ENCODE data around the gene LHPP. TPM values are rescaled to one million over a fixed set of nuclear protein-coding genes. Genes with fewer than 3 reads are reported as not detected.

LHPP gene
- total and polyA plus RNA-seq, 2 experiments from 2014 or later, result 19.0 to 22.9 TPM

GRCh38 chr10:124472071-124472470 is 10.4 kb downstream of the LHPP start:
- H3K4me3 ChIP-seq, result no peak overlapping the region
- no peaks in the 10 kb centered on the region for H3F3A ChIP-seq (ENCODE audit: insufficient read depth)
- no peaks in the 10 kb centered on the region for H3K9me3 ChIP-seq (ENCODE audit: low read depth)
- no peaks in the 10 kb centered on the region for H3K9me2 ChIP-seq (ENCODE audit: insufficient read depth)
- WGBS, 2 experiments (ENCODE audit: low coverage in 1 of 2, low lambda C conversion rate in 2 of 2, missing lambda C conversion rate in 2 of 2), result 80 to 85% methylated on average over 6 of the region's 6 CpGs
- no peaks in the 10 kb centered on the region for H3K79me2 ChIP-seq (ENCODE audit: insufficient read depth)
- no peak overlapping the region for H2AFZ ChIP-seq
- no peaks in the 10 kb centered on the region for H3K27me3 ChIP-seq (replicated peaks; ENCODE audit: insufficient read depth)
- no peaks in the 10 kb centered on the region for H3K4me1 ChIP-seq (ENCODE audit: insufficient read depth)
- no peaks in the 10 kb centered on the region for H3K36me3 ChIP-seq (ENCODE audit: low read depth)
- no peak overlapping the region for H3K4me2 ChIP-seq (ENCODE audit: unreplicated experiment)
- no peaks in the 10 kb centered on the region for H4K20me1 ChIP-seq (ENCODE audit: insufficient read depth)
- no peak for DNase-seq
- H3K27ac ChIP-seq, result no peak overlapping the region
- no peak overlapping the region for H3K9ac ChIP-seq
- in situ Hi-C loops (cut with MboI), result no loop called here
- TF ChIP-seq EZH2phosphoT487 (IDR thresholded peaks at IDR 0.05; ENCODE audit: insufficient read depth, low read depth) (no peak), EZH2 (IDR thresholded peaks at IDR 0.05; ENCODE audit: insufficient read depth, poor library complexity, severe bottlenecking) (no peak)

- no peak for TF ChIP-seq EZH2 (IDR thresholded peaks at IDR 0.05; ENCODE audit: insufficient read depth, poor library complexity, severe bottlenecking)
- no peak for TF ChIP-seq EZH2phosphoT487 (IDR thresholded peaks at IDR 0.05; ENCODE audit: insufficient read depth, low read depth)
- no peak overlapping the region for H3K4me3 ChIP-seq
- in situ Hi-C loops (cut with MboI), result no loop called here
Measured at GRCh38 chr10:124473070-124473469, 11.4 kb downstream of the LHPP start.

GRCh38 chr10:124474514-124475070 is 13.0 kb downstream of the LHPP start:
- Histone ChIP-seq H3F3A (ENCODE audit: insufficient read depth) (no peaks in the 10 kb centered on the region), H3K36me3 (ENCODE audit: low read depth) (no peaks in the 10 kb centered on the region), H3K9me3 (ENCODE audit: low read depth) (no peaks in the 10 kb centered on the region), H3K79me2 (ENCODE audit: insufficient read depth) (no peaks in the 10 kb centered on the region), H3K27me3 (replicated peaks; ENCODE audit: insufficient read depth) (no peaks in the 10 kb centered on the region), H3K27ac (no peak overlapping the region), H3K4me3 (no peak overlapping the region), H3K9me2 (ENCODE audit: insufficient read depth) (no peaks in the 10 kb centered on the region), H3K9ac (no peak overlapping the region), H2AFZ (no peak overlapping the region), H3K4me1 (ENCODE audit: insufficient read depth) (no peaks in the 10 kb centered on the region), H3K4me2 (ENCODE audit: unreplicated experiment) (no peak overlapping the region), H4K20me1 (ENCODE audit: insufficient read depth) (no peaks in the 10 kb centered on the region)
- TF ChIP-seq EZH2 (IDR thresholded peaks at IDR 0.05; ENCODE audit: insufficient read depth, poor library complexity, severe bottlenecking), result no peak
- TF ChIP-seq EZH2phosphoT487 (IDR thresholded peaks at IDR 0.05; ENCODE audit: insufficient read depth, low read depth), result no peak
- in situ Hi-C loops (cut with MboI), result no loop called here
- no peak for DNase-seq
- WGBS, 2 experiments (ENCODE audit: low coverage in 1 of 2, low lambda C conversion rate in 2 of 2, missing lambda C conversion rate in 2 of 2), result 49 to 66% methylated on average over 8 to 9 of the region's 9 CpGs

More at GRCh38 chr10:124473070-124473469, 11.4 kb downstream of the LHPP start:
- no peak overlapping the region for H3K27ac ChIP-seq
- H3K9me2 ChIP-seq (ENCODE audit: insufficient read depth), result no peaks in the 10 kb centered on the region
- H3K9ac ChIP-seq, result no peak overlapping the region
- no peaks in the 10 kb centered on the region for H3F3A ChIP-seq (ENCODE audit: insufficient read depth)
- DNase-seq, result no peak
- no peaks in the 10 kb centered on the region for H3K4me1 ChIP-seq (ENCODE audit: insufficient read depth)
- no peaks in the 10 kb centered on the region for H4K20me1 ChIP-seq (ENCODE audit: insufficient read depth)
- 52 to 78% methylated on average over 3 of the region's 3 CpGs for WGBS, 2 experiments (ENCODE audit: low coverage in 1 of 2, low lambda C conversion rate in 2 of 2, missing lambda C conversion rate in 2 of 2)
- H3K9me3 ChIP-seq (ENCODE audit: low read depth), result no peaks in the 10 kb centered on the region
- no peaks in the 10 kb centered on the region for H3K27me3 ChIP-seq (replicated peaks; ENCODE audit: insufficient read depth)
- H2AFZ ChIP-seq, result no peak overlapping the region
- no peak overlapping the region for H3K4me2 ChIP-seq (ENCODE audit: unreplicated experiment)
- no peaks in the 10 kb centered on the region for H3K36me3 ChIP-seq (ENCODE audit: low read depth)
- no peaks in the 10 kb centered on the region for H3K79me2 ChIP-seq (ENCODE audit: insufficient read depth)

GRCh38 chr10:124476043-124476725 is 14.6 kb downstream of the LHPP start:
- no peaks in the 10 kb centered on the region for H3K79me2 ChIP-seq (ENCODE audit: insufficient read depth)
- no peak overlapping the region for H3K27ac ChIP-seq
- no peaks in the 10 kb centered on the region for H3F3A ChIP-seq (ENCODE audit: insufficient read depth)
- in situ Hi-C loops (cut with MboI), result no loop called here
- no peak overlapping the region for H3K9ac ChIP-seq
- no peaks in the 10 kb centered on the region for H3K9me2 ChIP-seq (ENCODE audit: insufficient read depth)
- no peaks in the 10 kb centered on the region for H3K36me3 ChIP-seq (ENCODE audit: low read depth)
- TF ChIP-seq EZH2 (IDR thresholded peaks at IDR 0.05; ENCODE audit: insufficient read depth, poor library complexity, severe bottlenecking) (no peak), EZH2phosphoT487 (IDR thresholded peaks at IDR 0.05; ENCODE audit: insufficient read depth, low read depth) (no peak)
- H2AFZ ChIP-seq, result no peak overlapping the region
- no peak overlapping the region for H3K4me3 ChIP-seq
- DNase-seq, result no peak
- no peak overlapping the region for H3K4me2 ChIP-seq (ENCODE audit: unreplicated experiment)
- no peaks in the 10 kb centered on the region for H3K27me3 ChIP-seq (replicated peaks; ENCODE audit: insufficient read depth)
- H3K4me1 ChIP-seq (ENCODE audit: insufficient read depth), result no peaks in the 10 kb centered on the region
- H3K9me3 ChIP-seq (ENCODE audit: low read depth), result no peaks in the 10 kb centered on the region
- no peaks in the 10 kb centered on the region for H4K20me1 ChIP-seq (ENCODE audit: insufficient read depth)
- 93 to 95% methylated on average over 23 of the region's 23 CpGs for WGBS, 2 experiments (ENCODE audit: low coverage in 1 of 2, low lambda C conversion rate in 2 of 2, missing lambda C conversion rate in 2 of 2)

Data from GM23248 (cell line).